ENCODE results near the gene C1QL3.
A peak's percentile ranks its signal among the peaks of the same experiment; 100 is the strongest.

Gene C1QL3

DNA sequence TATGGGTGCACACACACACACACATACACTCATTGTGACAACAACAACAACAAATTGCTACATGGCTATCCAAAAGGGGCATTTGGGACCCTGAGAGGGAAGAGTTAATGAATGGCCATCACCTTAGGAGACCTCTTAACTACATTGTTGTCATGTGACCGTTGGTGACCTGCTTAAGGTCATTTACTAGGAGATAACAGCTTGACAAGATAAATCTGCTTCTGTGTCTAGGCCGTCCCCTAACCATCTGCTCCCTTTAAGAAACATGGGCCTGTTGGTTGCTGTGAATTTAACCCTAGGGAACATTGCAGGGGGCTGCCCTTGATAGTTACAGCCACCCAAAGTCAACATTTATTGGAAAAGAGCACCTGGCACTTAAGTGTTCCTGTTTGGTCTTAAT is 29.7 kb downstream of the C1QL3 start:
- Mint-ChIP-seq H3K27me3 (ENCODE audit: low read depth) (no peaks in the 10 kb centered on the region), H3K36me3 (ENCODE audit: low read depth) (peaks cover 5% of the 10 kb centered on the region), H3K9me3 (no peaks in the 10 kb centered on the region), H3K4me1 (no peaks in the 10 kb centered on the region), H3K27ac (no peak overlapping the region), H3K4me3 (no peak overlapping the region)
- TF ChIP-seq, protein P1, sequence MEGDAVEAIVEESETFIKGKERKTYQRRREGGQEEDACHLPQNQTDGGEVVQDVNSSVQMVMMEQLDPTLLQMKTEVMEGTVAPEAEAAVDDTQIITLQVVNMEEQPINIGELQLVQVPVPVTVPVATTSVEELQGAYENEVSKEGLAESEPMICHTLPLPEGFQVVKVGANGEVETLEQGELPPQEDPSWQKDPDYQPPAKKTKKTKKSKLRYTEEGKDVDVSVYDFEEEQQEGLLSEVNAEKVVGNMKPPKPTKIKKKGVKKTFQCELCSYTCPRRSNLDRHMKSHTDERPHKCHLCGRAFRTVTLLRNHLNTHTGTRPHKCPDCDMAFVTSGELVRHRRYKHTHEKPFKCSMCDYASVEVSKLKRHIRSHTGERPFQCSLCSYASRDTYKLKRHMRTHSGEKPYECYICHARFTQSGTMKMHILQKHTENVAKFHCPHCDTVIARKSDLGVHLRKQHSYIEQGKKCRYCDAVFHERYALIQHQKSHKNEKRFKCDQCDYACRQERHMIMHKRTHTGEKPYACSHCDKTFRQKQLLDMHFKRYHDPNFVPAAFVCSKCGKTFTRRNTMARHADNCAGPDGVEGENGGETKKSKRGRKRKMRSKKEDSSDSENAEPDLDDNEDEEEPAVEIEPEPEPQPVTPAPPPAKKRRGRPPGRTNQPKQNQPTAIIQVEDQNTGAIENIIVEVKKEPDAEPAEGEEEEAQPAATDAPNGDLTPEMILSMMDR (IDR thresholded peaks at IDR 0.05; ENCODE audit: unreplicated experiment in 3 of 3) = no peak

DNA sequence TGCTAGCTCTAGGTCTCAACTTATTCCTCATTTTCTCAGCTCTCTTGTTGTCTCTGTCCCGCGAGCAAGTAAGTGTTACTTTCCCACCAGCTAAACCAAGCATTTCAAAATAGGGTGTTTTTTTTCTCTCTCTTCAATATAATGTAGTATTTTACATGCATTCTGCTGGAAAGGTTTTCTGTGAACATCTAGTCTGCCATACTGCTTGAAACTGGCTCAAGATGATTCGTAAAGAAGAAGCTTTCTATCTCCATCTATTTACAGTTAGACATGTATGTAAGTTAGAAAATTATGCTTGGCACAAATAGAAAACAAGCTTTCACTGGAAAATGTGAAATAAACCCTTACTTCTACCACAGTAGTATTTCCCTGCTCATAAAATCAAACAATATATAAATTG is 31.2 kb downstream of the C1QL3 start:
- Mint-ChIP-seq H3K9me3 (no peaks in the 10 kb centered on the region), H3K27ac (no peak overlapping the region), H3K4me3 (no peak overlapping the region), H3K4me1 (no peaks in the 10 kb centered on the region), H3K36me3 (ENCODE audit: low read depth) (peaks cover 5% of the 10 kb centered on the region), H3K27me3 (ENCODE audit: low read depth) (no peaks in the 10 kb centered on the region)
- TF ChIP-seq, protein P1 (IDR thresholded peaks at IDR 0.05; ENCODE audit: unreplicated experiment in 3 of 3) = no peak

DNA sequence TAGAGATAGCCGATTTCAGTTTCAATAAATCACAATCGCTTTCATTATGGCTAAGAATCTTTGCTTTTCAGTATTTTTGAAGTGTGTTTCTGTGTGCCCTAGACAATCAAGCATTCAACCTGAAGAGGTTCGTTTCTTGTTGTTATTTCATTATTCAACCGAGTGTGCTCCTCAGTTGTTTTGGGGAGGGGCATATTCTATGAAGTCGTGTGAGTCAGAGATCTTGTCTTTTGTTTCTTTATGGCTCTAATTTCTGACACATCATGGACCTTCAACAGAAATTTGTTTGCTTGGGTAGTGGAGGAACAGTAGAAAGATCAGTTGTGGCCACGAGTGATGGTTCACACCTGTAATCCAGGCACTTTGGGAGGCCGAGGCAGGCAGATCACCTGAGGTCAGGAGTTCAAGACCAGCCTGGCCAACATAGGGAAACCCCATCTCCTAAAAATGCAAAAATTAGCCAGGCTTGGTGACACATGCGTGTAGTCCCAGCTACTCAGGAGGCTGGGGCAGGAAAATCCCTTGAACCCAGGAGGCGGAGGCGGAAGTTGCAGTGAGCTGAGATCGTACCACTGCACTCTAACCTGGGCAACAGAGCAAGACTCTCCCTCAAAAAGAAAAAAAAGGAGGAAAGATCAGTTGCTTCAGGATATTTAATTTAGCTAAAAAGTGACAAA is 38.3 kb downstream of the C1QL3 start:
- H3K27ac Mint-ChIP-seq = no peak overlapping the region
- TF ChIP-seq, protein P1 (IDR thresholded peaks at IDR 0.05; ENCODE audit: unreplicated experiment in 3 of 3) = no peak
- no peaks in the 10 kb centered on the region for H3K27me3 Mint-ChIP-seq (ENCODE audit: low read depth)
- H3K36me3 Mint-ChIP-seq (ENCODE audit: low read depth) = no peaks in the 10 kb centered on the region
- peaks cover 4% of the 10 kb centered on the region for H3K4me1 Mint-ChIP-seq
- H3K9me3 Mint-ChIP-seq = no peaks in the 10 kb centered on the region
- no peak overlapping the region for H3K4me3 Mint-ChIP-seq

DNA sequence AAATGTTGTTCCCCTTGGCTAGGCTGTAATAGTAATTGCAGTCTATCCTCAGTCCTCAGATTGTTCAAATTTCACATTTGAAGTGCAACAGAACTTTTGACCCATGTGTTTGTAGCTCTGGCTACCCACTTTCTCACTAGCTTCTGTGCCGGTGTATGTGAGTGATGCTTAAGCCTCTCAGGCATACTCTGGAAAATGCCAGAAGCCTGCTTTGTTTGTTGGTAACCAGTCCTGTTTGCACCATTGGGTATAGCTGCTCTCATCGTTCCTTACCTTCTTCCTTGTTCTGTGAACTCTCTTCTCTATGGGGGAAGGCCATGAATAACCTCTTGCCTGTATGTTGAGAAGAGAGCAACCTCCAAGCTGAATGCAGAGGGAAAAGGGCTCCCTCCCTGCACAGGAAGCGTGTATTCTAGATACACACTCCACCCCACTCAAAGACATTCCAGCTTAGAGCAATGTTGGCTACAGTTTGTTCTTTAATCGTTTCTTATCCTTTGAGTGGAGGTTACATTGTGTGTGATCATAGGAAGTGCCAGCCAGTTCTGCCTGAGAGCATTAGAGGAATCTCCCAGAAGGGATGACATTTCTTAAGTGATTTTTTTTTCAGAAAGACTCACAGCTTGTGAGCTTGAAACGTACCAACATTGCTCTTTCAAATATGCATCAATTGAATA is 40.5 kb downstream of the C1QL3 start:
- TF ChIP-seq, protein P1 (IDR thresholded peaks at IDR 0.05; ENCODE audit: unreplicated experiment in 3 of 3) = no peak
- Mint-ChIP-seq H3K9me3 (no peaks in the 10 kb centered on the region), H3K4me1 (peaks cover 4% of the 10 kb centered on the region), H3K36me3 (ENCODE audit: low read depth) (no peaks in the 10 kb centered on the region), H3K27me3 (ENCODE audit: low read depth) (no peaks in the 10 kb centered on the region), H3K27ac (peak overlapping the region; percentile 8 to 54 (median 36)), H3K4me3 (no peak overlapping the region)

DNA sequence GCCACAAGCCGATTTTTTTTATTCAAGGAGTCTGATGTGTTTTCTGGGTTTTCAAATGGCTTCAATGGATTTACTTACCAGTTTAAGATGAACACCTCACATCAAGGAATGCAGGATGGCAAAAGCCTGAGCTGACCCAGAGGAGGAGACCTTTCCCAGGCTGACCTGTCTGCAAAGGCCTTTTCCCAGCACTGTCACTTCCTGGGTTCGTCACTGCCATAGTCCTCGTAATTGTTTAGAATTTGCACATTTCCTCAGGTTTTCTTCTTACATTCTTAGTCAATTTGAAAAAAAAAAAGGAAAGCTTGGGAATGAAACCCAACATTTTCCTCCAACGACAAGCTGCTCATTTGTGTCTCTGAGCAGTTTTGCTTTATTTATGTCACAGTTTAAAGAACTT is 42.9 kb downstream of the C1QL3 start:
- no peaks in the 10 kb centered on the region for H3K27me3 Mint-ChIP-seq (ENCODE audit: low read depth)

More for the DNA sequence above, 42.9 kb downstream of the C1QL3 start:
- no peaks in the 10 kb centered on the region for H3K9me3 Mint-ChIP-seq
- no peaks in the 10 kb centered on the region for H3K36me3 Mint-ChIP-seq (ENCODE audit: low read depth)
- H3K4me1 Mint-ChIP-seq = peaks cover 4% of the 10 kb centered on the region
- H3K27ac Mint-ChIP-seq = no peak overlapping the region
- no peak overlapping the region for H3K4me3 Mint-ChIP-seq
- TF ChIP-seq, protein P1 (IDR thresholded peaks at IDR 0.05; ENCODE audit: unreplicated experiment in 3 of 3) = no peak
